ENCODE results near the gene SALL3.

SALL3 gene

DNA sequence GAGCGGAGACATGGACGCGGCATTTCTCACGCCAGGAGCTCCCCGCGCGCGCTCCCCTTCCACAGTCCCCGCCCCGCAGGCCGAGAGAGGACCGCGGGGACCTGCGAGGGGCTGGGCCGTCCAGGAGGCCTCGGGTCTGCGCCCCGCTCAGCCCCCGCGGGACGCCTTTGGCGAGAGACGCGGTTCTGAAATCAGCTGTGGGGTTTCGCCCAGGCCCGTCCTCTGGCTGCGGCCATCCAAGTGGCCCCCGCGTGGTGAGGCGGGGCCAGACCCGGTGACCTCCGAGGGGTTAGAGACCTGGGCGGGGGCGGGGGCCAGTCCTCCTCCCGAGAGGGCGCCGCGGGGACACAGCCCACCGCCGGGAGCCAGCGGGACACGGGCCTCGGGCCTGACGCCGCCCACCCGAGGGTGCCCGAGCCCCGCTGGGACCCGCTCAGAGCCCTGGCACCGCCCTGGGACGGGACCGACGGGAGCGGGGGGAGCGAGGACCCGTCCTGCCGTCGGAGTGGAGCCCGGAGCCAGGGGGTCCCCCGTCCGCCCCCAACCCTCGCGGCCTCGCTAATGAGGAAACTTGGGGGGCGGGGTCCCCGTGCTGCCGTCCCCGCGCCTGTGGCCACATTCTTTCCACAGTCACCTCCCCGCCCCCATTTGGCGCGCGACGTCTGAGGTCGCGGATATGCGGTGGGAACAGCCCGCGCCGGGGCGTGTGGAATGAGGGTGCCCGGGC lies 6.1 kb upstream of the SALL3 start:
- H3K4me3 ChIP-seq (IDR thresholded peaks at IDR 0.05; ENCODE audit: insufficient read depth, low read depth, low read length), result no peak overlapping the region
- H3K9ac ChIP-seq, result no peak overlapping the region
- no peak overlapping the region for H2AFZ ChIP-seq (ENCODE audit: low read depth)
- H3K36me3 ChIP-seq (ENCODE audit: insufficient read depth), result no peaks in the 10 kb centered on the region
- H3K27me3 ChIP-seq (ENCODE audit: insufficient read depth, low read depth), result no peaks in the 10 kb centered on the region
- H3K4me2 ChIP-seq, result no peak overlapping the region
- H3K4me1 ChIP-seq (ENCODE audit: low read depth, poor library complexity, severe bottlenecking), result no peaks in the 10 kb centered on the region
- TF ChIP-seq, protein P1, sequence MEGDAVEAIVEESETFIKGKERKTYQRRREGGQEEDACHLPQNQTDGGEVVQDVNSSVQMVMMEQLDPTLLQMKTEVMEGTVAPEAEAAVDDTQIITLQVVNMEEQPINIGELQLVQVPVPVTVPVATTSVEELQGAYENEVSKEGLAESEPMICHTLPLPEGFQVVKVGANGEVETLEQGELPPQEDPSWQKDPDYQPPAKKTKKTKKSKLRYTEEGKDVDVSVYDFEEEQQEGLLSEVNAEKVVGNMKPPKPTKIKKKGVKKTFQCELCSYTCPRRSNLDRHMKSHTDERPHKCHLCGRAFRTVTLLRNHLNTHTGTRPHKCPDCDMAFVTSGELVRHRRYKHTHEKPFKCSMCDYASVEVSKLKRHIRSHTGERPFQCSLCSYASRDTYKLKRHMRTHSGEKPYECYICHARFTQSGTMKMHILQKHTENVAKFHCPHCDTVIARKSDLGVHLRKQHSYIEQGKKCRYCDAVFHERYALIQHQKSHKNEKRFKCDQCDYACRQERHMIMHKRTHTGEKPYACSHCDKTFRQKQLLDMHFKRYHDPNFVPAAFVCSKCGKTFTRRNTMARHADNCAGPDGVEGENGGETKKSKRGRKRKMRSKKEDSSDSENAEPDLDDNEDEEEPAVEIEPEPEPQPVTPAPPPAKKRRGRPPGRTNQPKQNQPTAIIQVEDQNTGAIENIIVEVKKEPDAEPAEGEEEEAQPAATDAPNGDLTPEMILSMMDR (conservative IDR thresholded peaks at IDR 0.05; ENCODE audit: low read depth, low read length), result no peak
- H4K20me1 ChIP-seq (ENCODE audit: insufficient read depth), result no peaks in the 10 kb centered on the region
- no peak overlapping the region for H3K27ac ChIP-seq
- H3K79me2 ChIP-seq (ENCODE audit: insufficient read depth, low read depth), result no peaks in the 10 kb centered on the region

DNA sequence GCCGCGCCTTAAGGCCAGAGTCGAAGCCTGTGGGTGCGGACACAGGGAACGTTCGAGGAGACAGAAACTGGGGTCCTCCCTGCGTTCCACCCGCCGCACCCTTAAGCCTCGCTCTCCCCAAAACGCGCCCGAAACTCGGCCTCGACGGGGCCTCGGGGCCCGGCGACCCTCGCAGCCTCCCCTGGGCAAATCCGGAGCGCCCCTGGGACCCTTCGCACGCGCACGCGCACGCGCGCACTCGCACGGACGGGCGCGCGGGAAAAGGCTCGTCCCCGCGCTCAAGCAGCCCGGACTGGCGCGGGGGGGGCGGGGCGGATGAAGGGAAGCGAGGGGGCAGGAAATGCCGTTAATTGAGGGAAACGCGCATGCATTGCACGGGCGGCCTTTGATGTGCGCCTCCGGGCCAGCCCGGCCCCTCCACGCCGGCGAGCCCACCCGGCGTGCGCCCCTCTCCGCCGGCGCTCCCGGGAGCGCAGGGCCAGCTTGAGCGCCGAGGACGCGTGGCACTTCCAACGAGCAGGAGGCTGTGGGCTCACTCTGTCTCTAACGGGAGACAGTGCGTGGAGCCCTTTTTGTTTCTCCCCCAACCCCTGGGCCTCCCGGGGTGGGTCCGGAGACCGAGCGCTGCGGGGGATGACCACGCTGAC lies 5.4 kb upstream of the SALL3 start:
- no peaks in the 10 kb centered on the region for H3K4me1 ChIP-seq (ENCODE audit: low read depth, poor library complexity, severe bottlenecking)
- no peaks in the 10 kb centered on the region for H3K36me3 ChIP-seq (ENCODE audit: insufficient read depth)
- no peaks in the 10 kb centered on the region for H4K20me1 ChIP-seq (ENCODE audit: insufficient read depth)
- TF ChIP-seq, protein P1 (conservative IDR thresholded peaks at IDR 0.05; ENCODE audit: low read depth, low read length), result no peak
- H3K27ac ChIP-seq, result no peak overlapping the region
- no peak overlapping the region for H2AFZ ChIP-seq (ENCODE audit: low read depth)
- no peaks in the 10 kb centered on the region for H3K79me2 ChIP-seq (ENCODE audit: insufficient read depth, low read depth)
- no peak overlapping the region for H3K9ac ChIP-seq
- H3K4me2 ChIP-seq, result no peak overlapping the region
- H3K27me3 ChIP-seq (ENCODE audit: insufficient read depth, low read depth), result no peaks in the 10 kb centered on the region
- H3K4me3 ChIP-seq (IDR thresholded peaks at IDR 0.05; ENCODE audit: insufficient read depth, low read depth, low read length), result no peak overlapping the region

DNA sequence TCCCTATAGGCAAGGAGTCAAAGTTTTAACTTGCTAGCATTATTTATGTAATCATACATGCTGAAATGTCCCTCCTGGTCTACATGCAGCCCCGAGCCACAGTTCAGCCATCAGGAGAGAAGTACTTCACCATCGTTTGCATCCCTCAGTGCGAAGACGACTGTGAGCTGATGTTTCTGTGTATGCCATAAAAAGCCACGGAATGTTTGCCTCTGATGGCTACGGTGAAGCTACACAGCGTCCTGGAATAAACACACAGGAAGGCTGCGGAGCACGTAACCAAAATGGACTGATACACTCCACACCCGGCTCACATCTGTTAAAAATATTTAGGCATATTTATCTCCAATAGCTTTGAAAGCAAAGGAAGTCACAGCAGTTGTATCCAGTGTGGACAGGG lies 4.3 kb upstream of the SALL3 start:
- no peaks in the 10 kb centered on the region for H3K36me3 ChIP-seq (ENCODE audit: insufficient read depth)
- TF ChIP-seq, protein P1 (conservative IDR thresholded peaks at IDR 0.05; ENCODE audit: low read depth, low read length), result no peak
- H3K9ac ChIP-seq, result no peak overlapping the region
- H3K4me2 ChIP-seq, result no peak overlapping the region
- no peaks in the 10 kb centered on the region for H3K4me1 ChIP-seq (ENCODE audit: low read depth, poor library complexity, severe bottlenecking)
- no peak overlapping the region for H3K4me3 ChIP-seq (IDR thresholded peaks at IDR 0.05; ENCODE audit: insufficient read depth, low read depth, low read length)
- no peak overlapping the region for H3K27ac ChIP-seq
- H3K79me2 ChIP-seq (ENCODE audit: insufficient read depth, low read depth), result no peaks in the 10 kb centered on the region
- H2AFZ ChIP-seq (ENCODE audit: low read depth), result no peak overlapping the region
- no peaks in the 10 kb centered on the region for H3K27me3 ChIP-seq (ENCODE audit: insufficient read depth, low read depth)
- H4K20me1 ChIP-seq (ENCODE audit: insufficient read depth), result no peaks in the 10 kb centered on the region

DNA sequence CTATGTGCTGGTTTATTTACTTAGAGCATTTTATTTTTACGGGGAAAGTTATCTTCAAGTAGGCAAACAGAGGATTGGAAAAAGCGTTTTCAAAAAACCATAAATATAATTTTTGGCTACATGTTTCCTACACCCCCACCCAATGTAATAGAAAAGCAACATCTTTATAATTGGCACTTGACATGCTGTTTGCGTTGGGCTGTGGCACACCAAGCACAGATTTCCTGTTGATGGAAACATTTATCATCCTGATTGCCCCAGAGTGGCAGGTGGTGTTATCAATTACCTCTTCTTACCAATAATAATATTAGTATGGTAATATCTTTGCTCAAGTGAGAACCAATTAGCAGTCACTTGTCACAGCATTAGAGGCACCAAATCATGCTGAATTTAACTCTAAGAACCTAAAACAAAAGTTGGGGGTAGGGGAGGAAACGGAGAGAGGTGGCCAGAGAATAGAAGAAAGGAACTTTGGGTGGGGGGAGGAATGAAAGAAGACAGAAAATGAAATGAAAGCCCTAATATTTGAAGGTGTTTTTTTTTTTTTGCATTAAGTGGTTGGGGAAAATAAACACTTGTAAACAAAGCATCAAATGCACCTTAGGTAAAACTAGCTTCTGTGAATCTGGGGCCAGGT lies 3.8 kb upstream of the SALL3 start:
- no peak overlapping the region for H3K9ac ChIP-seq
- no peaks in the 10 kb centered on the region for H3K36me3 ChIP-seq (ENCODE audit: insufficient read depth)
- no peaks in the 10 kb centered on the region for H3K79me2 ChIP-seq (ENCODE audit: insufficient read depth, low read depth)
- no peak overlapping the region for H3K4me2 ChIP-seq
- H2AFZ ChIP-seq (ENCODE audit: low read depth), result no peak overlapping the region
- H3K27me3 ChIP-seq (ENCODE audit: insufficient read depth, low read depth), result no peaks in the 10 kb centered on the region
- TF ChIP-seq, protein P1 (conservative IDR thresholded peaks at IDR 0.05; ENCODE audit: low read depth, low read length), result no peak
- H3K27ac ChIP-seq, result no peak overlapping the region
- H3K4me1 ChIP-seq (ENCODE audit: low read depth, poor library complexity, severe bottlenecking), result no peaks in the 10 kb centered on the region
- H3K4me3 ChIP-seq (IDR thresholded peaks at IDR 0.05; ENCODE audit: insufficient read depth, low read depth, low read length), result no peak overlapping the region
- no peaks in the 10 kb centered on the region for H4K20me1 ChIP-seq (ENCODE audit: insufficient read depth)

All from KMS-11 (cell line).